Osteoblast (primary cell): ENCODE data around the gene RNF113B. TPM values are rescaled to one million over a fixed set of nuclear protein-coding genes. Genes with fewer than 3 reads are reported as not detected.

Source experiments
- DNase-seq: peaks from one replicate; pipeline ENCODE4 v3.0.0; 2011; ENCODE audit warnings: low spot score, mixed read lengths; ENCODE audit not compliant: insufficient read length; ENCODE audit errors: missing footprints
- H2AFZ ChIP-seq: 2 replicates; pipeline ENCODE4 v1.6.0; 2011; ENCODE audit warnings: mild to moderate bottlenecking, low read length
- H3K27ac ChIP-seq: 2 replicates; pipeline ENCODE4 v1.5.1; 2011; ENCODE audit warnings: mild to moderate bottlenecking, low read depth, low read length, moderate library complexity
- H3K27me3 ChIP-seq: 2 replicates; pipeline ENCODE4 v1.6.0; 2012; ENCODE audit warnings: mild to moderate bottlenecking, control low read depth, inconsistent platforms, low read length, moderate library complexity; ENCODE audit not compliant: insufficient read depth
- H3K36me3 ChIP-seq: 2 replicates; pipeline ENCODE4 v1.5.1; 2011; ENCODE audit warnings: mild to moderate bottlenecking, low read length, control low read depth, moderate library complexity; ENCODE audit not compliant: insufficient read depth
- H3K4me1 ChIP-seq: 2 replicates; pipeline ENCODE4 v1.5.1; 2011; ENCODE audit warnings: mild to moderate bottlenecking, low read length, control low read depth, moderate library complexity; ENCODE audit not compliant: insufficient read depth
- H3K4me2 ChIP-seq: 2 replicates; pipeline ENCODE4 v1.6.0; 2011; ENCODE audit warnings: mild to moderate bottlenecking, low read length; ENCODE audit not compliant: insufficient read depth
- H3K4me3 ChIP-seq: fragments of 200-600 bp; sonication (generic); 3 replicates; pipeline ENCODE4 v1.5.1; 2012; ENCODE audit warnings: mild to moderate bottlenecking, low read length, inconsistent platforms; ENCODE audit not compliant: insufficient read depth
- H3K79me2 ChIP-seq: 2 replicates; pipeline ENCODE4 v1.6.0; 2012; ENCODE audit warnings: mild to moderate bottlenecking, low read length, control low read depth, inconsistent platforms; ENCODE audit not compliant: insufficient read depth
- H3K9me3 ChIP-seq: 2 replicates; pipeline ENCODE4 v1.5.1; 2011; ENCODE audit warnings: low read depth, low read length, control low read depth
- H4K20me1 ChIP-seq: 2 replicates; pipeline ENCODE4 v1.6.0; 2012; ENCODE audit warnings: mild to moderate bottlenecking, low read length, control low read depth; ENCODE audit not compliant: insufficient read depth
- CTCF ChIP-seq: IDR thresholded peaks from 2 replicates; pipeline ENCODE4 v1.5.1; 2011; ENCODE audit warnings: mild to moderate bottlenecking, low read depth, low read length, moderate library complexity; ENCODE audit errors: extremely low read depth
- total RNA-seq: library from RNA; depleted of rRNA; stranded (reverse); fragments of >200 nt; gene quantifications from 2 replicates; pipeline ENCODE4 v1.2.3, GENCODE V29; 2012

The RNF113B gene
- not detected in 2 replicates for total RNA-seq

DNA sequence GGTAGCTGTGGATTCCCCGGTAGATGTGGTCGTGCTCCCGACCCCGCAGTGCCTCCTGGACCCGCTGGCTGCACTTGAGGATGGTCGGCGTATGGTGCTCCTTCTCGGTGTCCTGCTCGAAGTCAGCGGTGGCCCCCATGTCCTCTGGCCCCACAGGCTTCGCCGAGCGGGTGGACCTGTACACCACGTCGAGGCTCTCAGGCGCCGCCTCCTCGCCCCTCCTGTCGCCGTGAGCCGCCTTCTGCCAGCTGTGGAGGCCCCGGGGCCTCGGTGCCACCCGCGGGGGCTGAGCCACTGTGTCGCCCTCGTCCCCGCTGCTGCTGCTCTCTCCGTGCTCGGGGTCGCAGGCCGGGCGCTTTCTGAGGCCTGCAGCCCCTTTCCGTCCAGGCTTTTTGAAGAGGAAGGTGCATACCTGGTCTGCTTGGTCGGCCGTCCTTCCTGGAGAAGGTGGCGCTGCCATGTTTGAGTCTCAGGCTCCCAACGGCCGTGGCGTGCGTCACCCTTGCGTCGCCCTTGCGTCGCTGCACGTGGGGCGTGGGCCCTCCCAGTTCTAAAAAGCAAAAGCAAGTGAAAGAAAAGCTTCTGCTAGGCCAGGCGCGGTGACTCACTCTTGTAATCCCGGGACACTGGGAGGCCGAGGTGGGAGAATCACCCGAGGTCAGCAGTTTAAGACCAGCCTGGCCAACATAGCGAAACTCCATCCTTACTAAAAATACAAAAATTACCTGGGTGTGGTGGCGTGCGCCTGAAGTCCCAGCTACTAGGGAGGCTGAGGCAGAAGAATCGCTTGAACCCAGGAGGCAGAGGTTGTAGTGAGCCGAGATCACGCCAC, at the start of gene RNF113B:
RNF113B (minus strand) TSS at position 493 of the 832 bp plus-strand sequence; CDS start at position 460, 33 bp downstream.
- no peak within 1 kb of the TSS for H2AFZ ChIP-seq
- H3K9me3 ChIP-seq: no peaks in the 10 kb centered on the region
- peaks cover 62% of the 10 kb centered on the region for H3K79me2 ChIP-seq
- H3K4me1 ChIP-seq: peaks cover 44% of the 10 kb centered on the region
- no peak for DNase-seq
- no peaks in the 10 kb centered on the region for H4K20me1 ChIP-seq
- no peak within 1 kb of the TSS for H3K4me2 ChIP-seq
- no peaks in the 10 kb centered on the region for H3K36me3 ChIP-seq
- H3K27me3 ChIP-seq: no peaks in the 10 kb centered on the region
- no peak for TF ChIP-seq CTCF
- no peak within 1 kb of the TSS for H3K4me3 ChIP-seq
- no peak within 1 kb of the TSS for H3K27ac ChIP-seq

GRCh38 chr13:98226496-98226895, 49.4 kb upstream of the RNF113B start:
- Histone ChIP-seq H3K79me2 (peaks cover 63% of the 10 kb centered on the region), H3K9me3 (no peaks in the 10 kb centered on the region), H3K27me3 (no peaks in the 10 kb centered on the region), H4K20me1 (no peaks in the 10 kb centered on the region), H3K4me2 (no peak overlapping the region), H3K36me3 (peaks cover 12% of the 10 kb centered on the region), H3K4me3 (no peak overlapping the region), H2AFZ (no peak overlapping the region), H3K4me1 (peaks cover 21% of the 10 kb centered on the region), H3K27ac (no peak overlapping the region)
- DNase-seq: no peak
- TF ChIP-seq CTCF: no peak

GRCh38 chr13:98225036-98225940, 48.2 kb upstream of the RNF113B start:
- Histone ChIP-seq H3K9me3 (no peaks in the 10 kb centered on the region), H3K4me1 (peaks cover 33% of the 10 kb centered on the region), H3K4me2 (no peak overlapping the region), H3K4me3 (no peak overlapping the region), H4K20me1 (no peaks in the 10 kb centered on the region), H3K27ac (no peak overlapping the region), H2AFZ (no peak overlapping the region), H3K27me3 (no peaks in the 10 kb centered on the region), H3K36me3 (peaks cover 12% of the 10 kb centered on the region), H3K79me2 (peaks cover 61% of the 10 kb centered on the region)
- no peak for DNase-seq
- TF ChIP-seq CTCF: no peak

DNA sequence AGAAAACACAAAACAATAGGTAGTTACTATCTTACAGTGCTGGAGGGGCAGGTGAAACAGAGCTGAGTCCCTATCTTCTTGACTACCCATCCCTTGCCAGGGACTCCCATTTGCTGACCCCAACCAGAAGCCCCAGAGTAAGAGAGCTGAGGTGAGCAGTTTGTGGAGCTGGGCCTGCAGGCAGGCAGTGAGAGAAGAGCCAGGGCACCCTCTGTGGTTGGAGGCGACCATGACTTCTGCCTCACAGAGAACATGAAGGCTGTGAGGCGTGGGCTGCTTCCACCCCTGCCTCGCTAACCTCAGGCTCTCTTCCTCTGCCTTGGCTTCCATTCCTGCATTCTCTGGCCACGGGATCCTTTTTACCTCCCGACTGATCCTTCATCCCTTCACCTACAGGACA, 47.5 kb upstream of the RNF113B start:
- Histone ChIP-seq H3K79me2 (peaks cover 60% of the 10 kb centered on the region), H3K27ac (no peak overlapping the region), H3K4me1 (peaks cover 36% of the 10 kb centered on the region), H3K4me2 (no peak overlapping the region), H3K36me3 (peaks cover 12% of the 10 kb centered on the region), H3K4me3 (no peak overlapping the region), H2AFZ (no peak overlapping the region), H3K9me3 (no peaks in the 10 kb centered on the region), H3K27me3 (no peaks in the 10 kb centered on the region), H4K20me1 (no peaks in the 10 kb centered on the region)
- DNase-seq: no peak
- TF ChIP-seq CTCF: no peak
